Left kidney (tissue), 1 donor: ENCODE measurements around the gene COX18. TPM values are rescaled to one million over a fixed set of nuclear protein-coding genes. Genes with fewer than 3 reads are reported as not detected.

ENCODE experiments used
- polyA plus RNA-seq: library from polyadenylated mRNA; unstranded; fragments of 120-200 nt; gene quantifications from one replicate; pipeline ENCODE4 v1.2.1, GENCODE V29; 2013; ENCODE audit not compliant: insufficient read length

COX18 gene
- polyA plus RNA-seq, 1 donor, result 22.2 TPM

Other genes with a start within 250 kb of the COX18 start
- 94.3 TPM for gene ANKRD17, start 189.1 kb upstream of the COX18 start, polyA plus RNA-seq